K562 (cell line): ENCODE measurements around the gene HPCAL1. TPM values are rescaled to one million over a fixed set of nuclear protein-coding genes. Genes with fewer than 3 reads are reported as not detected.

Experiments used
- ADNP ChIP-seq: fragments of 200-800 bp; sonication (Bioruptor generic); IDR thresholded peaks from 2 replicates; pipeline ENCODE4 v1.6.1; 2016; ENCODE audit warnings: missing genetic modification characterization, missing compliant biosample characterization
- ATF6 ChIP-seq: sonication (generic); formaldehyde crosslinking; IDR thresholded peaks from 2 replicates; pipeline ENCODE4 v1.4.0; 2020; ENCODE audit warnings: mild to moderate bottlenecking, missing genetic modification reagents
- BHLHE40 ChIP-seq: IDR thresholded peaks from 2 replicates; pipeline ENCODE4 v1.6.1; 2011; ENCODE audit warnings: low read length, improper control_type of control experiment
- BRCA1 ChIP-seq, 2 experiments: fragments of 450-650 bp in 1 of 2; sonication (generic) in 1 of 2; formaldehyde crosslinking in 1 of 2; IDR thresholded peaks; 2 replicates each; pipeline versions ENCODE4 v1.5.0 to v1.6.1; 2017 to 2020; ENCODE audit warnings: mild to moderate bottlenecking in 1 of 2, missing genetic modification reagents in 1 of 2
- CBX1 ChIP-seq: sonication (generic); IDR thresholded peaks from 2 replicates; pipeline ENCODE4 v1.6.1; 2016; ENCODE audit warnings: antibody characterized with exemption, low read depth, mild to moderate bottlenecking
- ELF2 ChIP-seq: fragments of 250-450 bp; sonication (Bioruptor Pico); IDR thresholded peaks from 2 replicates; pipeline ENCODE4 v1.5.0; 2021; ENCODE audit warnings: mild to moderate bottlenecking
- ELK3 ChIP-seq: fragments of 450-650 bp; formaldehyde crosslinking; IDR thresholded peaks from 2 replicates; pipeline ENCODE4 v1.4.0; 2020; ENCODE audit warnings: mild to moderate bottlenecking
- ETV1 ChIP-seq: fragments of 450-650 bp; conservative IDR thresholded peaks from 2 replicates; pipeline ENCODE4 v1.6.1; 2016; ENCODE audit warnings: missing genetic modification characterization, control low read depth, low read depth, missing compliant biosample characterization
- EZH2 ChIP-seq: IDR thresholded peaks from 2 replicates; pipeline ENCODE4 v1.6.1; 2012; ENCODE audit warnings: low read depth, mild to moderate bottlenecking, inconsistent platforms, low read length, borderline replicate concordance
- JUND ChIP-seq, 2 experiments: IDR thresholded peaks; 2 replicates in 1 of 2; 3 replicates in 1 of 2; pipeline ENCODE4 v1.6.1; 2011; ENCODE audit warnings: borderline replicate concordance in 2 of 2, low read depth in 2 of 2, low read length in 2 of 2, improper control_type of control experiment in 1 of 2, missing biosample characterization in 1 of 2, missing genetic modification characterization in 1 of 2, missing genetic modification reagents in 1 of 2
- KLF10 ChIP-seq: fragments of 250-450 bp; sonication (Bioruptor Pico); IDR thresholded peaks from 2 replicates; pipeline ENCODE4 v1.6.1; 2021; ENCODE audit warnings: matching md5 sums
- RAD51 ChIP-seq: fragments of 450-650 bp; IDR thresholded peaks from 2 replicates; pipeline ENCODE4 v1.7.1; 2016; ENCODE audit warnings: low read depth, mild to moderate bottlenecking, borderline replicate concordance
- XRCC4 ChIP-seq: IDR thresholded peaks from one replicate; pipeline ENCODE4 v1.6.1; 2011; ENCODE audit not compliant: insufficient read depth, insufficient read length; ENCODE audit errors: extremely low read depth
- ZFX ChIP-seq: sonication (generic); formaldehyde crosslinking; IDR thresholded peaks from 2 replicates; pipeline ENCODE4 v1.8.0; 2022; ENCODE audit warnings: mild to moderate bottlenecking, missing genetic modification reagents, moderate library complexity
- ZNF277 ChIP-seq: fragments of 250-450 bp; sonication (Bioruptor Pico); IDR thresholded peaks from 2 replicates; pipeline ENCODE4 v1.8.0; 2022; ENCODE audit warnings: inconsistent platforms, mild to moderate bottlenecking, moderate library complexity, borderline replicate concordance
- ZNF75A ChIP-seq: fragments of 450-650 bp; formaldehyde crosslinking; IDR thresholded peaks from 2 replicates; pipeline ENCODE4 v1.4.0; 2020; ENCODE audit warnings: mild to moderate bottlenecking
- polyA plus RNA-seq, 8 experiments: library from polyadenylated mRNA; depleted of rRNA in 4 of 8; stranded (reverse) in 5 of 8; unstranded in 3 of 8; fragments of >200 nt; fragmentation: Nextera tagmentation in 2 of 8; fragmentation: Illumina TruSeq in 1 of 8; extraction: Ambion mirVana in 2 of 8; extraction: Trizol in 1 of 8; gene quantifications; 2 replicates each; pipeline versions ENCODE4 v1.2.1 to v1.2.3, GENCODE V29; 2011 to 2014; ENCODE audit warnings: inconsistent platforms in 1 of 8, missing spikeins in 1 of 8
- total RNA-seq, 7 experiments: library from RNA; depleted of rRNA in 6 of 7; stranded (reverse); fragments of >200 nt in 6 of 7; fragmentation: Illumina TruSeq in 2 of 7; extraction: Trizol in 2 of 7; gene quantifications; 2 replicates each; pipeline versions ENCODE4 v1.2.1 to v1.2.3, GENCODE V29; 2011 to 2021; ENCODE audit warnings: low replicate concordance in 1 of 7
- TF ChIP-seq, protein P1 (sequence below): fragments of 250-450 bp; sonication (Bioruptor Pico); IDR thresholded peaks from 2 replicates; pipeline ENCODE4 v1.4.0; 2020; ENCODE audit warnings: mild to moderate bottlenecking, moderate library complexity

HPCAL1 gene
- total and polyA plus RNA-seq, 9 of the 15 experiments (the other 6 are each of a cell fraction or from before 2014, with no cell fraction given) = 2.7 to 65.5 (median 23.9) TPM

- TF ChIP-seq, protein P1, sequence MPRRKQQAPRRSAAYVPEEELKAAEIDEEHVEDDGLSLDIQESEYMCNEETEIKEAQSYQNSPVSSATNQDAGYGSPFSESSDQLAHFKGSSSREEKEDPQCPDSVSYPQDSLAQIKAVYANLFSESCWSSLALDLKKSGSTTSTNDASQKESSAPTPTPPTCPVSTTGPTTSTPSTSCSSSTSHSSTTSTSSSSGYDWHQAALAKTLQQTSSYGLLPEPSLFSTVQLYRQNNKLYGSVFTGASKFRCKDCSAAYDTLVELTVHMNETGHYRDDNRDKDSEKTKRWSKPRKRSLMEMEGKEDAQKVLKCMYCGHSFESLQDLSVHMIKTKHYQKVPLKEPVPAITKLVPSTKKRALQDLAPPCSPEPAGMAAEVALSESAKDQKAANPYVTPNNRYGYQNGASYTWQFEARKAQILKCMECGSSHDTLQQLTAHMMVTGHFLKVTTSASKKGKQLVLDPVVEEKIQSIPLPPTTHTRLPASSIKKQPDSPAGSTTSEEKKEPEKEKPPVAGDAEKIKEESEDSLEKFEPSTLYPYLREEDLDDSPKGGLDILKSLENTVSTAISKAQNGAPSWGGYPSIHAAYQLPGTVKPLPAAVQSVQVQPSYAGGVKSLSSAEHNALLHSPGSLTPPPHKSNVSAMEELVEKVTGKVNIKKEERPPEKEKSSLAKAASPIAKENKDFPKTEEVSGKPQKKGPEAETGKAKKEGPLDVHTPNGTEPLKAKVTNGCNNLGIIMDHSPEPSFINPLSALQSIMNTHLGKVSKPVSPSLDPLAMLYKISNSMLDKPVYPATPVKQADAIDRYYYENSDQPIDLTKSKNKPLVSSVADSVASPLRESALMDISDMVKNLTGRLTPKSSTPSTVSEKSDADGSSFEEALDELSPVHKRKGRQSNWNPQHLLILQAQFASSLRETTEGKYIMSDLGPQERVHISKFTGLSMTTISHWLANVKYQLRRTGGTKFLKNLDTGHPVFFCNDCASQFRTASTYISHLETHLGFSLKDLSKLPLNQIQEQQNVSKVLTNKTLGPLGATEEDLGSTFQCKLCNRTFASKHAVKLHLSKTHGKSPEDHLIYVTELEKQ (CRISPR knock-in tag) = no peak
- TF ChIP-seq EZH2 = no peak
- peak; percentile 84 for TF ChIP-seq ZFX
- TF ChIP-seq KLF10 = no peak
- TF ChIP-seq ZNF277 = no peak
- TF ChIP-seq XRCC4 = no peak
- no peak for TF ChIP-seq RAD51
- TF ChIP-seq ZNF75A = no peak
- TF ChIP-seq BRCA1 (IDR thresholded peaks at IDR 0.05) = no peak
- no peak for TF ChIP-seq BRCA1 (CRISPR knock-in tag; IDR thresholded peaks at IDR 0.05)
- TF ChIP-seq ETV1 (tag) = no peak
- TF ChIP-seq ELF2 (CRISPR knock-in tag) = no peak
- TF ChIP-seq ATF6 = no peak
- no peak for TF ChIP-seq ELK3 (CRISPR knock-in tag)
- TF ChIP-seq CBX1 = no peak
- no peak for TF ChIP-seq ADNP (tag)
- no peak for TF ChIP-seq BHLHE40
- peak; percentile 95 for TF ChIP-seq JUND (IDR thresholded peaks at IDR 0.05; ENCODE audit: borderline replicate concordance, low read depth, low read length)
- peak; percentile 83; the same call in 1 of the 3 replicates for TF ChIP-seq JUND (tag; IDR thresholded peaks at IDR 0.05; ENCODE audit: borderline replicate concordance, low read depth, low read length)
These were observed 19.3 kb upstream of the HPCAL1 start (continued) for GRCh38 chr2:10283106-10284062.
